IPS-15b (cell line): Measurements from ENCODE around the gene TUBA3E.
"Not testable (repeated sequence)": the region's sequence is repeated elsewhere in the genome, so short reads cannot be mapped to it uniquely, and the experiment has no call there.

ENCODE experiments used
- H3K27me3 ChIP-seq: one replicate; pipeline ENCODE4 v1.6.1; 2013; ENCODE audit warnings: low read length; ENCODE audit not compliant: control insufficient read depth, insufficient read depth
- H3K36me3 ChIP-seq: one replicate; pipeline ENCODE4 v1.6.1; 2013; ENCODE audit warnings: low read length; ENCODE audit not compliant: control insufficient read depth, insufficient read depth
- H3K4me1 ChIP-seq: one replicate; pipeline ENCODE4 v1.6.1; 2013; ENCODE audit warnings: mild to moderate bottlenecking, low read length; ENCODE audit not compliant: control insufficient read depth, insufficient read depth
- H3K4me3 ChIP-seq: one replicate; pipeline ENCODE4 v1.5.1; 2013; ENCODE audit warnings: low read depth, low read length
- H3K9ac ChIP-seq: one replicate; pipeline ENCODE4 v1.6.1; 2013; ENCODE audit warnings: low read depth, mild to moderate bottlenecking, low read length
- H3K9me3 ChIP-seq: one replicate; pipeline ENCODE4 v1.6.1; 2013; ENCODE audit warnings: mild to moderate bottlenecking, low read length; ENCODE audit not compliant: control insufficient read depth, insufficient read depth

TUBA3E gene

GRCh38 chr2:130188958-130189357, 9.3 kb downstream of the TUBA3E start:
- H3K36me3 ChIP-seq, H3K9me3 ChIP-seq, H3K27me3 ChIP-seq, H3K4me1 ChIP-seq, H3K9ac ChIP-seq, H3K4me3 ChIP-seq: not testable (repeated sequence)

GRCh38 chr2:130187859-130188792, 10.1 kb downstream of the TUBA3E start:
- not testable (repeated sequence) for H3K4me1 ChIP-seq, H3K4me3 ChIP-seq, H3K9me3 ChIP-seq, H3K36me3 ChIP-seq, H3K27me3 ChIP-seq, H3K9ac ChIP-seq

- Histone ChIP-seq H3K27me3 (no peaks in the 10 kb centered on the region), H3K4me3 (no peak overlapping the region), H3K36me3 (peaks cover 8% of the 10 kb centered on the region), H3K4me1 (no peaks in the 10 kb centered on the region), H3K9me3 (no peaks in the 10 kb centered on the region), H3K9ac (no peak overlapping the region)
These were observed 11.0 kb downstream of the TUBA3E start for GRCh38 chr2:130187268-130187667.

GRCh38 chr2:130186391-130186790, 11.8 kb downstream of the TUBA3E start:
- no peaks in the 10 kb centered on the region for H3K27me3 ChIP-seq
- no peak overlapping the region for H3K4me3 ChIP-seq
- peaks cover 8% of the 10 kb centered on the region for H3K36me3 ChIP-seq
- H3K4me1 ChIP-seq, result no peaks in the 10 kb centered on the region
- H3K9ac ChIP-seq, result no peak overlapping the region
- no peaks in the 10 kb centered on the region for H3K9me3 ChIP-seq

- no peak overlapping the region for H3K9ac ChIP-seq
- H3K27me3 ChIP-seq, result no peaks in the 10 kb centered on the region
- no peaks in the 10 kb centered on the region for H3K9me3 ChIP-seq
- H3K4me3 ChIP-seq, result no peak overlapping the region
- peaks cover 8% of the 10 kb centered on the region for H3K36me3 ChIP-seq
- no peaks in the 10 kb centered on the region for H3K4me1 ChIP-seq
These were observed 12.3 kb downstream of the TUBA3E start for GRCh38 chr2:130185896-130186295.

- H3K4me1 ChIP-seq, result no peaks in the 10 kb centered on the region
- no peaks in the 10 kb centered on the region for H3K9me3 ChIP-seq
- H3K27me3 ChIP-seq, result no peaks in the 10 kb centered on the region
- H3K36me3 ChIP-seq, result peaks cover 8% of the 10 kb centered on the region
- H3K9ac ChIP-seq, result no peak overlapping the region
- no peak overlapping the region for H3K4me3 ChIP-seq
These were observed 12.8 kb downstream of the TUBA3E start for GRCh38 chr2:130185436-130185835.

- no peaks in the 10 kb centered on the region for H3K27me3 ChIP-seq
- H3K36me3 ChIP-seq, result peaks cover 8% of the 10 kb centered on the region
- H3K4me1 ChIP-seq, result no peaks in the 10 kb centered on the region
- H3K4me3 ChIP-seq, result peak overlapping the region; percentile 53
- no peaks in the 10 kb centered on the region for H3K9me3 ChIP-seq
- H3K9ac ChIP-seq, result no peak overlapping the region
These were observed 14.5 kb downstream of the TUBA3E start for GRCh38 chr2:130183512-130184373.

GRCh38 chr2:130182826-130183511, 15.3 kb downstream of the TUBA3E start:
- not testable (repeated sequence) for H3K9ac ChIP-seq, H3K4me1 ChIP-seq, H3K9me3 ChIP-seq, H3K36me3 ChIP-seq, H3K27me3 ChIP-seq
- peak overlapping the region; percentile 53 for H3K4me3 ChIP-seq

GRCh38 chr2:130181880-130182682, 16.2 kb downstream of the TUBA3E start, which contains the start of gene MZT2B:
Gene MZT2B (plus strand): TSS chr2:130182262. CDS start chr2:130182283, 21 bp downstream.
- H3K4me1 ChIP-seq, H3K36me3 ChIP-seq, H3K27me3 ChIP-seq, H3K9me3 ChIP-seq: not testable (repeated sequence)
- Histone ChIP-seq H3K4me3 (peak within 1 kb of the TSS; percentile 98), H3K9ac (peak within 1 kb of the TSS; percentile 96)

- H3K9ac ChIP-seq, result peak within 1 kb of the TSS; percentile 96
- peaks cover 8% of the 10 kb centered on the region for H3K36me3 ChIP-seq
- no peaks in the 10 kb centered on the region for H3K9me3 ChIP-seq
- H3K4me1 ChIP-seq, result no peaks in the 10 kb centered on the region
- no peaks in the 10 kb centered on the region for H3K27me3 ChIP-seq
- H3K4me3 ChIP-seq, result peak within 1 kb of the TSS; percentile 98
These were observed 16.8 kb downstream of the TUBA3E start, which contains the start of gene SMPD4 for GRCh38 chr2:130181325-130181879. Gene SMPD4 (minus strand): TSS chr2:130181602. CDS start chr2:130176592, 5,010 bp downstream.
